GM21619 (cell line): ENCODE measurements around the gene SCCPDH.
"Not testable (repeated sequence)": the region's sequence is repeated elsewhere in the genome, so short reads cannot be mapped to it uniquely, and the experiment has no call there.

Source experiments
- ATAC-seq: cut with Tn5 transposase; IDR thresholded peaks from one replicate; pipeline ENCODE4 v1.9.1; 2021; ENCODE audit not compliant: unreplicated experiment

The SCCPDH gene

GRCh38 chr1:246703581-246703980 lies 20.6 kb upstream of the SCCPDH start:
- ATAC-seq, result no peak

- no peak for ATAC-seq
Observed at GRCh38 chr1:246705368-246705767, 18.8 kb upstream of the SCCPDH start.

DNA sequence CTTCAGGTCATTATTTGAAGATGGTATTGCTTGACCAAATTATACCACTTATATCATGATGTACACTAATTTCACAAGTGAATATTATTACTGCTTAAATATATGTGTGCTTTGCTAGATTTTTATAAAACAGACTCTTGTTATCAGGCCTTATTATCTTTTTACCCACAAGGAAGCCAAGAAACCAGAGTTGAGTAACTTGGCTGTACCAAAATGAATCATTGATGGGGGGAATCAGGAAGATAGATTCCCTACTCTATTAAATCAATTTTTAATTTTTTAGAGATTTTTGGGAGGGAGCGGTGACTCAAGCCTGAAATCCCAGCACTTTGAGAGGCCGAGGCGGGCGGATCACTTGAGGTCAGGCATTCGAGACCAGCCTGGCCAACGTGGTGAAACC lies 16.0 kb upstream of the SCCPDH start:
- no peak for ATAC-seq

DNA sequence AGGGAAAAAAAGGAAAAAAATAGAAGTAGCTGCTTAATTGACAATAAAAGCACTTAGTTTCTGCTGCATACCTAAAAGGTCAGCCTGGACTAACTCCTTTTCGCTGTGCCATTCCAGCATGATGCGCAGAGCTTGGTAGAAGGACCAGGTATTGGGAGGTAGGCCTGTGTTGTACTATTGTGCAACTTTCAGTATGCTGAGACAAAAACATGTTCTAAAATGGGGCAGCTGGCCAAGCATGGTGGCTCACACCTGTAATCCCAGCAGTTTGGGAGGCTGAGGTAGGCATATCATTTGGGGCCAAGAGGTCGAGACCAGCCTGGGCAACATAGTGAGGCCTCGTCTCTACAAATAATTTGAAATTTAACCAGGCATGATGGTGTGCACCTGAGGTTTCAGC lies 15.0 kb upstream of the SCCPDH start:
- no peak for ATAC-seq

GRCh38 chr1:246709835-246710234 lies 14.4 kb upstream of the SCCPDH start:
- ATAC-seq, result no peak

DNA sequence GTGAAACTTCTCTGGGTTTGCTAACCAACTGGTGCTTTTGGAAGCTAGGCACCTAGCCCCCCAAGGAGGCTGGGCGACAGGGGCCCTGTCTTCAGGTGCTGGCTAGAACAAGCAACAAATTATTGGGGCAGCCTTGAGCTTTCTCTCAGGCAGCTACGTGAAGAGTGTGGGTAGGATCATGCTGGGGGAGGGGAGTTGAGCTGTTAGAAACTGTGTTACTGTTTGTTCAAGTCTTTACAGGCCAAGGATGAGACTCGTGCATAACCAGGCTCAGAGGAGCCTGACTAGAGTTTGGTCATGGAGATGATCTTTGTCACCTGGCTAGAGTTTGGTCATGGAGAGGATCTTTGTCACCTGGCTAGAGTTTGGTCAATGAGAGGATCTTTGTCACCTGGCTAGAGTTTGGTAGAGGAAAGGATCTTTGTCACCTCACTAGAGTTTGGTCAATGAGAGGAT lies 12.6 kb upstream of the SCCPDH start:
- ATAC-seq, result no peak

DNA sequence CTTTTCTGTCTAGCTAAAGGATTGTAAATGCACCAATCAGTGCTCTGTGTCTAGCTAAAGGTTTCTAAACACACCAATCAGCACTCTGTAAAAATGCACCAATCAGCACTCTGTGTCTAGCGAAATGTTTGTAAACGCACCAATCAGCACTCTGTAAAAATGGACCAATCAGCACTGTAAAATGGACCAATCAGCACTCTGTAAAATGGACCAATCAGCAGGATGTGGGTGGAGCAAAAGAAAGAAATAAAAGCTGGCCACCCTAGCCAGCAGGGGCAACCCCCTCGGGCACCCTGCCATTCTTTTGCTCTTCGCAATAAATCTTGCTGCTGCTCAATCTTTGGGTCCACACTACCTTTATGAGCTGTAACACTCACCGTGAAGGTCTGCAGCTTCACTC lies 11.8 kb upstream of the SCCPDH start:
- not testable (repeated sequence) for ATAC-seq

GRCh38 chr1:246719361-246719760 lies 4.8 kb upstream of the SCCPDH start:
- ATAC-seq, result not testable (repeated sequence)

DNA sequence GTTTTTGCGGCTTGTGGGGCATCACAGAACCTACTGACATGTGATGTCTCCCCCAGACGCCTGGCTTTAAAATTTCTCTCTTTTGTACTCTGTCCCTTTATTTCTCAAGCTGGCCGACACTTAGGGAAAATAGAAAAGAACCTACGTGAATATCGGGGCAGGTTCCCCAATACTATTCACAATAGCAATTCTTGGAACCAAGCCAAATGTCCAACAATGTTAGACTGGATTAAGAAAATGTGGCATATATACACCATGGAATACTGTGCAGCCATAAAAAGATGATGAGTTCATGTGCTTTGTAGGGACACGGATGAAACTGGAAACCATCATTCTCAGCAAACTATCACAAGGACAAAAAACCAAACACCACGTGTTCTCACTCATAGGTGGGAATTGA lies 3.4 kb upstream of the SCCPDH start:
- ATAC-seq, result not testable (repeated sequence)

- ATAC-seq, result no peak
Observed at GRCh38 chr1:246722720-246723119, 1.5 kb upstream of the SCCPDH start.

GRCh38 chr1:246724731-246725095 lies 504 bp downstream of the SCCPDH start:
- ATAC-seq, result peak; percentile 9

DNA sequence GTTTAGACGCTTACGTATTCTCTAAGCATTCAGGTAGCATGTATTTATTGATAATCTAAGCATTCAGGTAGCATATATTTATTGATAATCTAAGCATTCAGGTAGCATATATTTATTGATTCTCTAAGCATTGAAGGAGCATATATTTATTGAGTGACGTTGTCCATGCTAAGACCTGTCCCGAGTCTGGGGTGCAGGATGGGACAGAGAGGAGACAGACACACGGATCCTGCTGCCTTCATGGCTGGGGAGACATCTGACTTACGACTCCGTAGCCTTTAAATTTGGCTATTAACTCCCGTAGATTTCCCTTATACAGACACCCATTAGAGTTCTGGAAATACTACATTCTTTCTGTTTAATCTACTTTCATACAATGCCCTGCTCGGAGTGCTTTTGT lies 982 bp downstream of the SCCPDH start:
- ATAC-seq, result no peak

- ATAC-seq, result no peak
Observed at GRCh38 chr1:246726255-246726679, 2.1 kb downstream of the SCCPDH start.

GRCh38 chr1:246726881-246727280 lies 2.7 kb downstream of the SCCPDH start:
- ATAC-seq, result no peak

- no peak for ATAC-seq
Observed at GRCh38 chr1:246727594-246727993, 3.4 kb downstream of the SCCPDH start.

- no peak for ATAC-seq
Observed at GRCh38 chr1:246728311-246728710, 4.1 kb downstream of the SCCPDH start.

DNA sequence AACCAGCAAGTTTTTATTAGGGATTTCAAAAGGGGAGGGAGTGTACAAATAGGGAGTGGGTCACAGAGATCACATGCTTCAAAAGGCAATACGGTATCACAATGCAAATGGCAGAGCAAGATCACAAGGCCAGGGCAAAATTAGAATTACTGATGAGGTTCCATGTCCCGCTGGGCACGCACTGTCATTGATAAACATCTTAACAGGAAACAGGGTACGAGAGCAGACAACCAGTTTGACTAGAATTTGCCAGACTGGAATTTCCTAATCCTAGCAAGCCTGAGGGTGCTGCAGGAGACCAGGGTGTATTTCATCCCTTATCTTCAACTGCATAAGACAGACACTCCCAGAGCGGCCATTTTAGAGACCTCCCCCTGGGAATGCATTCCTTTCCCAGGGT lies 4.8 kb downstream of the SCCPDH start:
- not testable (repeated sequence) for ATAC-seq

DNA sequence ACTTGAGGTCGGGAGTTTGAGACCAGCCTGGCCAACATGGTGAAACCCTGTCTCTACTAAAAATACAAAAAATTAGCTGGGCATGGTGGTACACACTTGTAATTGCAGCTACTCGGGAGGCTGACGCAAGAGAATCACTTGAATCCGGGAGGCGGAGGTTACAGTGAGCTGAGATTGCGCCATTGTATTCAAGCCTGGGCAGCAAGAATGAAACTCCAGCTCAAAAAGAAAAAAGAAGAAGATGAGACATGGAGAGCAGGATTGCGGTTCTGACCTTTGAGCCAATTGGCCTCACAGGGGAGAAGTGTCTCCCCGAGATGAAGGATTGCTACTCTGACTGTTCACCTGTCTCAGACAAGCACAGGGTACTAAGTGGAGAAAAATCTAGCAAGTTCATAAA lies 6.6 kb downstream of the SCCPDH start:
- no peak for ATAC-seq

DNA sequence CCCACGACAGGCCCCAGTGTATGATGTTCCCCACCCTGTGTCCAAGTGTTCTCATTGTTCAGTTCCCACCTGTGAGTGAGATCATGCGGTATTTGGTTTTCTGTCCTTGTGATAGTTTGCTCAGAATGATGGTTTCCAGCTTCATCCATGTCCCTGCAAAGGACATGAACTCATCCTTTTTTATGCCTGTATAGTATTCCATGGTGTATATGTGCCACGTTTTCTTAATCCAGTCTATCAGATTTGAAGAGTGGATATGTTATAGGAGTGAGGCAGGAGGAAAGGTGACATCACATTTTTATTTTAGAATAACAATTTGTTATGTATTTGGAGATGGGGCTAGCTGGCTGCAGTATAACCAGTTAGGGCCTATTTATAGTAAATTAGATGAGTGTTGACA lies 7.7 kb downstream of the SCCPDH start:
- not testable (repeated sequence) for ATAC-seq

- ATAC-seq, result no peak
Observed at GRCh38 chr1:246733704-246734103, 9.5 kb downstream of the SCCPDH start.

DNA sequence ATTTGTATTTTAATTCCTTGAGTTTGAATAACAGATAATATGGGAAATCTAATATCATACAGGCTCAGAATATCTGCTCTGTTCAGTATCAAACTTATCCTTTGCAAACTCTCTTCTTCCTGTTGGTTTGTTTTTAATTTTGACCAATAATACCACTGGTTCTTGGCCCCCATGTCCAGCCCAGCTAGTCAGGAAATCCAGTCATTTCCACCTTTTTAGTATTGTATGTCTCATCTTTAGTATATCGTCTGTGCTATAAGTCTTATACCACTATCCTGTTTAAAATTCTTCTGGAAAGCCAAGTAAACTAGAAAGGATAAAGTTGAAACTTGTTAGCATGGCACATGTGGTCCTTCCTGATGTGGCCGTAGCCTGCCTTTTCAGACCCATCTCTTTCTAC lies 10.7 kb downstream of the SCCPDH start:
- no peak for ATAC-seq

- ATAC-seq, result no peak
Observed at GRCh38 chr1:246735735-246736134, 11.5 kb downstream of the SCCPDH start.

- no peak for ATAC-seq
Observed at GRCh38 chr1:246742396-246742795, 18.2 kb downstream of the SCCPDH start.

- not testable (repeated sequence) for ATAC-seq
Observed at GRCh38 chr1:246746155-246746554, 21.9 kb downstream of the SCCPDH start.
